Measurements from ENCODE around the gene MTCH1. TPM values are rescaled to one million over a fixed set of nuclear protein-coding genes. Genes with fewer than 3 reads are reported as not detected.

The MTCH1 gene
- polyA plus RNA-seq, 2 of the 4 experiments (the other 2 are of a cell fraction) = 65.4 to 112 TPM

GRCh38 chr6:36976931-36977330 lies 9.1 kb downstream of the MTCH1 start (continued):
- TF ChIP-seq REST (IDR thresholded peaks at IDR 0.05) = no peak
- TF ChIP-seq CEBPB (IDR thresholded peaks at IDR 0.05) = no peak
- no peak for TF ChIP-seq HEYL (CRISPR knock-in tag; IDR thresholded peaks at IDR 0.05)
- no peak for TF ChIP-seq BHLHE40 (IDR thresholded peaks at IDR 0.05; ENCODE audit: low read depth, low read length)

GRCh38 chr6:36976509-36976908 lies 9.5 kb downstream of the MTCH1 start:
- TF ChIP-seq POLR2A (IDR thresholded peaks at IDR 0.05; ENCODE audit: low read length) = no peak
- TF ChIP-seq EHMT2 (IDR thresholded peaks at IDR 0.05; ENCODE audit: low read depth) = no peak
- no peak for TF ChIP-seq CBX8 (IDR thresholded peaks at IDR 0.05)
- no peak for TF ChIP-seq ESRRA (IDR thresholded peaks at IDR 0.05; ENCODE audit: borderline replicate concordance, low read length)
- TF ChIP-seq NR3C1 (IDR thresholded peaks at IDR 0.05) = no peak
- no peak for TF ChIP-seq REST (IDR thresholded peaks at IDR 0.05)
- TF ChIP-seq PHF8 (IDR thresholded peaks at IDR 0.05; ENCODE audit: borderline replicate concordance, low read depth) = no peak
- TF ChIP-seq SREBF2 (IDR thresholded peaks at IDR 0.05) = no peak
- no peak for TF ChIP-seq EHF (CRISPR knock-in tag; IDR thresholded peaks at IDR 0.05)
- no peak for TF ChIP-seq ZSCAN20 (CRISPR knock-in tag; IDR thresholded peaks at IDR 0.05)
- TF ChIP-seq MAFK (IDR thresholded peaks at IDR 0.05; ENCODE audit: partially characterized antibody) = no peak
- no peak for TF ChIP-seq ZC3H11A (IDR thresholded peaks at IDR 0.05)
- TF ChIP-seq BHLHE40 (IDR thresholded peaks at IDR 0.05; ENCODE audit: low read depth, low read length) = no peak
- TF ChIP-seq ZFP36 (IDR thresholded peaks at IDR 0.05; ENCODE audit: borderline replicate concordance, partially characterized antibody) = no peak
- no peak for TF ChIP-seq RCOR1 (IDR thresholded peaks at IDR 0.05; ENCODE audit: low read depth, low read length)
- TF ChIP-seq BCL3 (IDR thresholded peaks at IDR 0.05) = no peak
- TF ChIP-seq USF2 (IDR thresholded peaks at IDR 0.05) = no peak
- no peak for TF ChIP-seq TP53 (CRISPR knock-in tag; IDR thresholded peaks at IDR 0.05)
- Histone ChIP-seq H3K9me3 (no peaks in the 10 kb centered on the region), H3K4me3 (no peak overlapping the region), H3K27ac (no peak overlapping the region), H3K4me2 (no peak overlapping the region), H3K4me1 (no peaks in the 10 kb centered on the region)
- 94% methylated on average over 7 of the region's 7 CpGs for WGBS (ENCODE audit: missing lambda C conversion rate)
- no peak for FAIRE-seq
- no peak for DNase-seq (ENCODE audit: low read depth in 1 of 2, low spot score in 1 of 2)
- POLR2A ChIA-PET = interaction anchor here (1.6 kb wide), 1 partner anchor 9 kb away, joined by 5 read pairs; the partner anchor contains the start of gene MTCH1
- ATAC-seq = no peak
- CTCF ChIA-PET = interaction anchor here (0.8 to 3.7 kb wide), 4 partner anchors 11 to 91 kb away, joined by 3 to 16 read pairs (median 4); partner anchors contain the start of gene C6orf89

Data from A549 (cell line).